Adrenal gland (tissue), 12 donors: ENCODE results near the gene MITF. TPM values are rescaled to one million over a fixed set of nuclear protein-coding genes. Genes with fewer than 3 reads are reported as not detected.
A peak's percentile ranks its signal among the peaks of the same experiment; 100 is the strongest.
"Not testable (repeated sequence)": the region's sequence is repeated elsewhere in the genome, so short reads cannot be mapped to it uniquely, and the experiment has no call there.

ENCODE experiments used
- DNase-seq, 7 donors: peaks; one replicate each; pipeline ENCODE4 v3.0.0-alpha.2; 2019 to 2020
- H3K27ac ChIP-seq, 5 donors: fragments of 200-600 bp; sonication (generic) in 4 of 5; 1 replicate in 3 of 5; 2 replicates in 2 of 5; pipeline versions ENCODE4 v1.5.1 to v1.8.0; 2016 to 2020; ENCODE audit warnings: mild to moderate bottlenecking in 1 of 5
- H3K27me3 ChIP-seq: fragments of 200-600 bp; 2 replicates; pipeline ENCODE4 v1.8.0; 2021
- H3K36me3 ChIP-seq, 2 donors: fragments of 200-600 bp; replicated peaks in 1 of 2; 1 replicate in 1 of 2; 2 replicates in 1 of 2; pipeline versions ENCODE4 v1.5.1 to v1.8.0; 2018 to 2022
- H3K4me1 ChIP-seq, 2 donors: fragments of 200-600 bp; replicated peaks in 1 of 2; 1 replicate in 1 of 2; 2 replicates in 1 of 2; pipeline versions ENCODE4 v1.5.1 to v1.8.0; 2018 to 2021
- H3K4me3 ChIP-seq, 4 donors: fragments of 200-600 bp; sonication (generic) in 3 of 4; one replicate each; pipeline ENCODE4 v1.5.1; 2016 to 2018
- H3K9me3 ChIP-seq, 3 donors: fragments of 200-600 bp; sonication (generic) in 1 of 3; replicated peaks in 1 of 3; 1 replicate in 2 of 3; 2 replicates in 1 of 3; pipeline versions ENCODE4 v1.5.1 to v1.8.0; 2016 to 2021
- POLR2A ChIP-seq, 2 donors: fragments of 450-650 bp; IDR thresholded peaks; one replicate each; pipeline ENCODE4 v1.6.1; 2017; ENCODE audit warnings: antibody characterized with exemption in 2 of 2, mild to moderate bottlenecking in 2 of 2, moderate library complexity in 1 of 2
- WGBS, 4 donors: extraction: QIAGEN DNeasy Blood & Tissue Kit in 2 of 4; methylation state at CpG; one replicate each; pipeline versions ENCODE4 v1.1.5 to v1.1.7; 2013 to 2017; 5-methylcytosine and 5-hydroxymethylcytosine counted together
- intact Hi-C, 2 donors: fragments of 100-400 bp; cut with DNase I; formaldehyde crosslinking; loops; one replicate each; pipeline versions ENCODE4 v1.14.1 to v1.15.0; 2022 to 2023
- polyA plus RNA-seq, 3 donors: library from polyadenylated mRNA; stranded (reverse); fragments of 200-250 nt in 2 of 3; fragments of 350-450 nt in 1 of 3; fragmentation: Illumina TruSeq in 1 of 3; extraction: RNeasy Lipid Tissue Mini Kit (QIAGEN cat#74804) in 1 of 3; gene quantifications; one replicate each; pipeline ENCODE4 v1.2.3, GENCODE V29; 2013 to 2014
- total RNA-seq, 9 donors: library from RNA; depleted of rRNA in 4 of 9; stranded (reverse); fragments of >200 nt in 4 of 9; fragments of 120-200 nt in 1 of 9; fragmentation: NEBNext Ultra II Directional in 1 of 9; extraction: Animal tissue kit (Norgen Biotek cat#: 25700) in 1 of 9; gene quantifications; one replicate each; pipeline versions ENCODE4 v1.1.0 to v1.2.4, GENCODE V29; 2013 to 2023
- TF ChIP-seq, protein P1 (sequence below), 6 experiments: fragments of 450-650 bp in 4 of 6; fragments of 200-600 bp in 2 of 6; sonication (generic) in 1 of 6; IDR thresholded peaks; 1 replicate in 5 of 6; 2 replicates in 1 of 6; pipeline versions ENCODE4 v1.5.1 to v1.8.0; 2016 to 2021; ENCODE audit warnings: antibody characterized with exemption in 6 of 6, mild to moderate bottlenecking in 2 of 6, moderate library complexity in 1 of 6
- donor health status: healthy with polysubstance abuse.
- donor health status: Bipolar disorder and iron deficiency.
- donor health status: DM: yes; HTN: yes; CAD: no.
- donor health status: DM: no; HTN: no; CAD: no.
- donor health status: DM: no; HTN: no; CAD: no.
- donor health status: DM: yes; HTN: yes; CAD: no.

The MITF gene
- total and polyA plus RNA-seq, 12 donors = 2.4 to 23.4 (median 10.6) TPM

DNA sequence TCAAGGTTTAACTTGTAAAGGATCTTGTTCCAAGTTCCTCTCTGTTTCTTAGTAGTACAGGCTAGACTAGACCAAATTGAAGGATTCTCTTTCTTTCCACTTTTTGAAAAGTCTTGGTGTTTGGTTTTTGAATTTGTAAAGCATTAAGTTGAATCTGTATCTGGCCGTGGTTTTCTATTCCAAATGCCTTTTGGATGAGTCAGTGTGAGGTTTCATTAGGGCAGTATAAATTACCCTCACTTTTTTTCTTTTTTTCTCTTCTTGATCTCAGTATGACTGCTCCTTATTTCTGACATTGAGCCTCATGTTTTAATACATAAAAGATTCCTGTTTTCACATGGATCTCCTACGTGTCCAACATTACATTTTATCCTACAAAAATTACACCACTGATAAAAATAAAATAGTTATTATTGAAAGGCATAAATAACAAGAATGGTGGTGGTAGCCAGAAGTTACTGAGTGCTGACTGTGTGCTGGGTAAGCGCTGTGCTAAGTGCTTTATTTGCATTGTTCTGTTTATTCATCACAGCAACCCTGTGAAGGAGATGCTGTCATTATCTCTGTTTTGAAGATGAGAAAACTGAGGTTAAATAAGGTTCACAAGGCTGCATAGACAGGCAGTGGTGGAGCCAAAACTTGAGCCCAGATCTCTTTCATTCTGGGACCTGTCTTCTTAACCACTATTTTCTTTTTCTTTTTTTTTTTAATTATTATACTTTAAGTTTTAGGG, 48.3 kb downstream of the MITF start:
- Histone ChIP-seq H3K4me3 (no peak overlapping the region), H3K27me3 (no peaks in the 10 kb centered on the region), H3K4me1 (peaks cover 19 to 54% of the 10 kb centered on the region in 2 donors), H3K27ac (peak overlapping the region; percentile 13 to 58 (median 24)), H3K9me3 (no peaks in the 10 kb centered on the region), H3K36me3 (no peaks in the 10 kb centered on the region)
- 34 to 52% (median 42%) methylated on average over 3 of the region's 3 CpGs for WGBS, 4 donors
- intact Hi-C loops = no loop called here
- TF ChIP-seq, protein P1, sequence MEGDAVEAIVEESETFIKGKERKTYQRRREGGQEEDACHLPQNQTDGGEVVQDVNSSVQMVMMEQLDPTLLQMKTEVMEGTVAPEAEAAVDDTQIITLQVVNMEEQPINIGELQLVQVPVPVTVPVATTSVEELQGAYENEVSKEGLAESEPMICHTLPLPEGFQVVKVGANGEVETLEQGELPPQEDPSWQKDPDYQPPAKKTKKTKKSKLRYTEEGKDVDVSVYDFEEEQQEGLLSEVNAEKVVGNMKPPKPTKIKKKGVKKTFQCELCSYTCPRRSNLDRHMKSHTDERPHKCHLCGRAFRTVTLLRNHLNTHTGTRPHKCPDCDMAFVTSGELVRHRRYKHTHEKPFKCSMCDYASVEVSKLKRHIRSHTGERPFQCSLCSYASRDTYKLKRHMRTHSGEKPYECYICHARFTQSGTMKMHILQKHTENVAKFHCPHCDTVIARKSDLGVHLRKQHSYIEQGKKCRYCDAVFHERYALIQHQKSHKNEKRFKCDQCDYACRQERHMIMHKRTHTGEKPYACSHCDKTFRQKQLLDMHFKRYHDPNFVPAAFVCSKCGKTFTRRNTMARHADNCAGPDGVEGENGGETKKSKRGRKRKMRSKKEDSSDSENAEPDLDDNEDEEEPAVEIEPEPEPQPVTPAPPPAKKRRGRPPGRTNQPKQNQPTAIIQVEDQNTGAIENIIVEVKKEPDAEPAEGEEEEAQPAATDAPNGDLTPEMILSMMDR (IDR thresholded peaks at IDR 0.05) = no peak
- TF ChIP-seq POLR2A (IDR thresholded peaks at IDR 0.05) = no peak
- peak in 1 of 7 donors; percentile 8 for DNase-seq

DNA sequence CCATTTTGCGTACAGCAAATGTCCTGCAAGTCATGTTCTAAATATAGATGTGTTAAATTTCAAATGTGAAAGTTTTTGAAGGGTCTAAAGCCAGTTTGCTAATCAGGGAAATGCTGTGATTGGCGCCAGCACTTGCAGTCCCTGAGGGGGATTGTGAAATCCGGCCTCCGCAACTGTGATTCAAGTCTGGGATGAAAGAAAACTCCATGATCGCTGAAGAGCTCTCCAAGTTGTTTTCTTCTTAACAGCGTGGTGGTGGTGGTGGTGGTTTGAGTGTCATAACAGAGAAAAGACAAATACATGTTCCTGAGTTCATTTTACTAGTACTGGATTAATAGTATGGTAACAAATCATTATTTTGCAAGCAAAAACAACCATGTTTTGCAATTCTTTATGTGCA, 51.8 kb downstream of the MITF start:
- TF ChIP-seq, protein P1 (IDR thresholded peaks at IDR 0.05) = no peak
- Histone ChIP-seq H3K27ac (peak overlapping the region in 2 of 5 donors; percentile 10 to 20), H3K4me1 (peaks cover 14 to 35% of the 10 kb centered on the region in 2 donors), H3K36me3 (no peaks in the 10 kb centered on the region), H3K9me3 (no peaks in the 10 kb centered on the region), H3K4me3 (no peak overlapping the region), H3K27me3 (no peaks in the 10 kb centered on the region)
- intact Hi-C loops = loop anchor here (5.0 to 10.0 kb wide), 2 partner anchors 99 to 154 kb away; no protein-coding TSS in a partner anchor
- DNase-seq = peak; percentile 19 to 85 (median 71)
- 41 to 53% (median 49%) methylated on average over 6 of the region's 6 CpGs for WGBS, 4 donors

DNA sequence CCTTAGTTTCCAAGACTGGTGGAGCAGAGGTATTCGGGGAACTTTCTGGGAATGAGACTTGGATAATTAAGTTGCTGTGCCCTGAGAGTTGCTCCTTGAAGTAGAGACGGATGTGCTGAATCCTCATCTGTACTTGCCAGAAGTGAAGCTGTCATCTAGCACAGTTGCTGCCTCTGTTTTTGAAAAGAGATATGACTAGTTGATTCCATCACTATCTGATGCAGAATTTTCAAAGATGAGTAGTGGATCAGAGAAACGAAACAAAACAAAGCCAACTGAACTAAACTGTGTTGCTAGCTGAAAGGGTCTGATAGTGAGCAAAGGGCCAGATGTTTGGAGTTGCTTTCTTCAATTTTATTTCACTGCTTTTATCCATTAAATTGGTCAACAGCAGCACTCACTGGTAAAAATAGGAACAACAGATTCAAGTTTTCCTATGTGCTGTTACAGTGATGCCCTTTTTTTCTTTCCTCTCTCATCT, 52.7 kb downstream of the MITF start:
- intact Hi-C loops = loop anchor here (5.0 to 10.0 kb wide), 2 partner anchors 100 to 153 kb away; no protein-coding TSS in a partner anchor
- TF ChIP-seq, protein P1 (IDR thresholded peaks at IDR 0.05) = peak; percentile 29 to 83 (median 68)
- TF ChIP-seq POLR2A (IDR thresholded peaks at IDR 0.05) = no peak
- no peak for DNase-seq
- Histone ChIP-seq H3K36me3 (no peaks in the 10 kb centered on the region), H3K27me3 (no peaks in the 10 kb centered on the region), H3K27ac (peak overlapping the region in 2 of 5 donors; percentile 10 to 35), H3K4me1 (peaks cover 14 to 31% of the 10 kb centered on the region in 2 donors), H3K4me3 (no peak overlapping the region), H3K9me3 (no peaks in the 10 kb centered on the region)
- WGBS, 4 donors = 19 to 26% (median 21%) methylated on average over 3 of the region's 3 CpGs

DNA sequence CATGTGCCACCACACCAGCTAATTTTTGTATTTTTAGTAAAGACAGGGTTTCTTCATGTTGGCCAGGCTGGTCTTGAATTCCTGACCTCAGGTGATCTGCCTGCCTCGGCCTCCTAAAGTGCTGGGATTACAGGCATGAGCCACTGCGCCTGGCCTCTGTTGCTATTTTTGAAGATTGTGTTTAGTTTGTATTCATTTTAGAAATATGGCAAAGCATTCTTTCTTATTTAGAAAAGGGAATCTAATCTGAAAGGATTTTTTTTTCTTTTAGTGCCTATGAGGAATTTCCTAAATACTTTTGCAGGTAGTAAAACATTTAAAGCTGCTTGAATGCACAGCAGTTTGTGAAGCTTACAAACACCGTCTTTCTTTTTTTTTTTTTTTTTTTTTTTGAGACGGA, 56.9 kb downstream of the MITF start:
- H3K4me1 ChIP-seq = peaks cover 9 to 20% of the 10 kb centered on the region in 2 donors
- not testable (repeated sequence) for H3K36me3 ChIP-seq, DNase-seq, H3K4me3 ChIP-seq, H3K27ac ChIP-seq, H3K27me3 ChIP-seq, H3K9me3 ChIP-seq
- 87 to 98% (median 96%) methylated on average over 3 to 4 of the region's 4 CpGs for WGBS, 4 donors
- intact Hi-C loops = loop anchor here in 1 of 2 donors (10.0 kb wide), 1 partner anchor 149 kb away; no protein-coding TSS in a partner anchor
